ENCODE data around the gene BCL2L11.

BCL2L11 gene

GRCh38 chr2:111168528-111169239 is 48.0 kb downstream of the BCL2L11 start:
- peak; percentile 49 for DNase-seq (ENCODE audit: low spot score)

- DNase-seq (ENCODE audit: low spot score), result no peak
These were observed 48.6 kb downstream of the BCL2L11 start for GRCh38 chr2:111169268-111169667.

- DNase-seq (ENCODE audit: low spot score), result no peak
These were observed 49.2 kb downstream of the BCL2L11 start for GRCh38 chr2:111169924-111170323.

GRCh38 chr2:111171337-111171930 is 50.7 kb downstream of the BCL2L11 start:
- no peak for DNase-seq (ENCODE audit: low spot score)

GRCh38 chr2:111172666-111173065 is 52.0 kb downstream of the BCL2L11 start:
- no peak for DNase-seq (ENCODE audit: low spot score)

- DNase-seq (ENCODE audit: low spot score), result no peak
These were observed 52.6 kb downstream of the BCL2L11 start for GRCh38 chr2:111173338-111173737.

- no peak for DNase-seq (ENCODE audit: low spot score)
These were observed 53.1 kb downstream of the BCL2L11 start for GRCh38 chr2:111173856-111174255.

- DNase-seq (ENCODE audit: low spot score), result no peak
These were observed 54.9 kb downstream of the BCL2L11 start for GRCh38 chr2:111175615-111176014.

GRCh38 chr2:111176388-111176787 is 55.7 kb downstream of the BCL2L11 start:
- DNase-seq (ENCODE audit: low spot score), result no peak

- no peak for DNase-seq (ENCODE audit: low spot score)
These were observed 56.2 kb downstream of the BCL2L11 start for GRCh38 chr2:111176867-111177266.

- DNase-seq (ENCODE audit: low spot score), result no peak
These were observed 57.6 kb downstream of the BCL2L11 start for GRCh38 chr2:111178296-111178695.

GRCh38 chr2:111178730-111179405 is 58.2 kb downstream of the BCL2L11 start:
- no peak for DNase-seq (ENCODE audit: low spot score)

GRCh38 chr2:111182121-111182520 is 61.4 kb downstream of the BCL2L11 start:
- no peak for DNase-seq (ENCODE audit: low spot score)

GRCh38 chr2:111182740-111183139 is 62.0 kb downstream of the BCL2L11 start:
- DNase-seq (ENCODE audit: low spot score), result no peak

GRCh38 chr2:111184725-111185310 is 64.1 kb downstream of the BCL2L11 start:
- no peak for DNase-seq (ENCODE audit: low spot score)

- DNase-seq (ENCODE audit: low spot score), result no peak
These were observed 64.8 kb downstream of the BCL2L11 start for GRCh38 chr2:111185361-111186022.

- DNase-seq (ENCODE audit: low spot score), result no peak
These were observed 65.5 kb downstream of the BCL2L11 start for GRCh38 chr2:111186121-111186715.

GRCh38 chr2:111186933-111187332 is 66.2 kb downstream of the BCL2L11 start:
- no peak for DNase-seq (ENCODE audit: low spot score)

GRCh38 chr2:111188681-111189080 is 68.0 kb downstream of the BCL2L11 start:
- no peak for DNase-seq (ENCODE audit: low spot score)

GRCh38 chr2:111189106-111189505 is 68.4 kb downstream of the BCL2L11 start:
- DNase-seq (ENCODE audit: low spot score), result no peak

- DNase-seq (ENCODE audit: low spot score), result no peak
These were observed 70.3 kb downstream of the BCL2L11 start for GRCh38 chr2:111190816-111191540.
